ENCODE data around the gene STARD4.

Gene STARD4

GRCh38 chr5:111512375-111513130 is at the start of gene STARD4:
STARD4 (minus strand) TSS chr5:111512535; CDS start chr5:111507433, 5,102 bp downstream.
- DNase-seq (ENCODE audit: low read depth in 2 of 2) = peak; percentile 87 to 88

- no peak for DNase-seq (ENCODE audit: low read depth in 2 of 2)
Measured at GRCh38 chr5:111559680-111560079, 47.3 kb upstream of the STARD4 start.

- no peak for DNase-seq (ENCODE audit: low read depth in 2 of 2)
Measured at GRCh38 chr5:111557686-111558085, 45.4 kb upstream of the STARD4 start.

- DNase-seq (ENCODE audit: low read depth in 2 of 2) = no peak
Measured at GRCh38 chr5:111557111-111557510, 44.8 kb upstream of the STARD4 start.

- no peak for DNase-seq (ENCODE audit: low read depth in 2 of 2)
Measured at GRCh38 chr5:111556501-111556900, 44.2 kb upstream of the STARD4 start.

GRCh38 chr5:111555760-111556159 is 43.4 kb upstream of the STARD4 start:
- no peak for DNase-seq (ENCODE audit: low read depth in 2 of 2)

GRCh38 chr5:111553868-111554267 is 41.5 kb upstream of the STARD4 start:
- no peak for DNase-seq (ENCODE audit: low read depth in 2 of 2)

GRCh38 chr5:111552896-111553295 is 40.6 kb upstream of the STARD4 start:
- DNase-seq (ENCODE audit: low read depth in 2 of 2) = no peak

GRCh38 chr5:111552492-111552891 is 40.2 kb upstream of the STARD4 start:
- no peak for DNase-seq (ENCODE audit: low read depth in 2 of 2)

GRCh38 chr5:111551569-111552275 is 39.4 kb upstream of the STARD4 start:
- DNase-seq (ENCODE audit: low read depth in 2 of 2) = no peak

- no peak for DNase-seq (ENCODE audit: low read depth in 2 of 2)
Measured at GRCh38 chr5:111551161-111551560, 38.8 kb upstream of the STARD4 start.

- peak; percentile 48 to 55 for DNase-seq (ENCODE audit: low read depth in 2 of 2)
Measured at GRCh38 chr5:111550282-111551020, 38.1 kb upstream of the STARD4 start.

GRCh38 chr5:111548992-111549649 is 36.8 kb upstream of the STARD4 start:
- DNase-seq (ENCODE audit: low read depth in 2 of 2) = no peak

GRCh38 chr5:111548348-111548950 is 36.1 kb upstream of the STARD4 start:
- DNase-seq (ENCODE audit: low read depth in 2 of 2) = no peak

- DNase-seq (ENCODE audit: low read depth in 2 of 2) = no peak
Measured at GRCh38 chr5:111545031-111545430, 32.7 kb upstream of the STARD4 start.

- DNase-seq (ENCODE audit: low read depth in 2 of 2) = no peak
Measured at GRCh38 chr5:111537141-111538024, 25.0 kb upstream of the STARD4 start.

GRCh38 chr5:111535879-111536549 is 23.7 kb upstream of the STARD4 start:
- no peak for DNase-seq (ENCODE audit: low read depth in 2 of 2)

GRCh38 chr5:111532886-111533582 is 20.7 kb upstream of the STARD4 start:
- DNase-seq (ENCODE audit: low read depth in 2 of 2) = no peak

GRCh38 chr5:111530298-111530740 is 18.0 kb upstream of the STARD4 start:
- DNase-seq (ENCODE audit: low read depth in 2 of 2) = peak; percentile 54 to 77

Data from activated CD8-positive, alpha-beta memory T cell treated with anti-CD3 and anti-CD28 coated beads for 4 hours (primary cell).